HG02870 (cell line): ENCODE data around the gene RPP38.

ENCODE experiments used
- ATAC-seq: cut with Tn5 transposase; IDR thresholded peaks from one replicate; pipeline ENCODE4 v1.9.1; 2021; ENCODE audit warnings: mild to moderate bottlenecking, moderate library complexity; ENCODE audit not compliant: unreplicated experiment

The RPP38 gene, protein sequence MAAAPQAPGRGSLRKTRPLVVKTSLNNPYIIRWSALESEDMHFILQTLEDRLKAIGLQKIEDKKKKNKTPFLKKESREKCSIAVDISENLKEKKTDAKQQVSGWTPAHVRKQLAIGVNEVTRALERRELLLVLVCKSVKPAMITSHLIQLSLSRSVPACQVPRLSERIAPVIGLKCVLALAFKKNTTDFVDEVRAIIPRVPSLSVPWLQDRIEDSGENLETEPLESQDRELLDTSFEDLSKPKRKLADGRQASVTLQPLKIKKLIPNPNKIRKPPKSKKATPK

DNA sequence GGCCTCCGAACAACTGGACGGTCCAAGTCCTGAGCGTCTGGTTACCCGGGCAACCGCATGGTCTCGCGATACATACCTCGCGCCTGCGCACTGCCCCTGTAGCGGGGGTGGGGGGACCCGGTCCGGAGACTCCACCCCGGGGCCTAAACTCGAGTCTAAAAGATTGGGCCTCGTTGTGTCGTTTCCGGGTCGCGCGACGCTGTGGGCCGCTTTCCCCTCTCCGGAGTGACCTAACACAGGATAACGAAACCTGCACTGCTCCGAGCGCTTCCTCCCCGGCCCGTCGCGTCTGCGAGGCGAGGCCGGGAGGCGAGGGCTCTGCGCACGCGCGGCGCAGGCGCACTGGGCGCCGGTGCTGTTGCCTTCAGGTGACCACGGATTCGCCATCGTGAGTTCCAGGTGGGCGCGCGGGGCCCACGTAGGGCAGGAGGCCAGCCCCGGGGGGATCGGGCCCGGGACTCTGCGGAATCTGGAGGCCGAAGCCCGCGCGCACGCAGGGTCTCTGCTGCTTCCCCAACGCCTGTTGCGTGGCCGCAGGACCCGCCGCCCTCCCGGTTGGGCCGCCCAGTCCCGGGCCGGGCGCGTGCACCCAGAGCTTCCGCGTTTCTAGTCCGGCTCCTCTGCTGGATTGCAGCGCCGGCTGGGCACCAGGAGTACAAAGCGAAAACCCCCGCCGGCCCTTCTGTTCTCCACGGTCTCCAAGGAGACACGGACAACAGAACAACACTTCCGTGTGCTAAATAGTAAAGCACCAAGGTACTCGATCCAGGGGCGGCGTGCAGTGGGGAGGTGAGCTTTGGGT lies at the start of gene RPP38:
TSS of gene RPP38 (plus strand) at position 345 of the 802 bp plus-strand sequence. CDS start 5,960 bp downstream, outside the sequence.
- peak; percentile 87 for ATAC-seq

GRCh38 chr10:15049533-15049932 lies 47.6 kb upstream of the RPP38 start:
- ATAC-seq, result no peak

DNA sequence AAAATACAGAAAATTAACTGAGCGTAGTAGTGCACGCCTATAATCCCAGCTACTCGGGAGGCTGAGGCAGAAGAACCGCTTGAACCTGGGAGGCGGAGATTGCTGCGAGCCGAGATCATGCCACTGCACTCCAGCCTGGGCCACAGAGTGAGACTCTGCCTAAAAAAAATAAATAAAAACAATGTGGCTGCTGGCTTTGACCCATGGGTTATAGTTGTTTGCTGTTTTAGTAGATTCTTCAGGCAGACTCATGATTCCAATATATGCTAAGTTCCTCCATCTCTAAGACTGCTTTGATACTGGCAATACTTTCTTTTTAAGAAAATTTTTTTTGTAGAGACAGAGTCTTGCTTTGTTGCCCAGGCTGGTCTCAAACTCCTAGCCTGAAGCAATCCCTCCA lies 45.0 kb upstream of the RPP38 start:
- ATAC-seq, result no peak

DNA sequence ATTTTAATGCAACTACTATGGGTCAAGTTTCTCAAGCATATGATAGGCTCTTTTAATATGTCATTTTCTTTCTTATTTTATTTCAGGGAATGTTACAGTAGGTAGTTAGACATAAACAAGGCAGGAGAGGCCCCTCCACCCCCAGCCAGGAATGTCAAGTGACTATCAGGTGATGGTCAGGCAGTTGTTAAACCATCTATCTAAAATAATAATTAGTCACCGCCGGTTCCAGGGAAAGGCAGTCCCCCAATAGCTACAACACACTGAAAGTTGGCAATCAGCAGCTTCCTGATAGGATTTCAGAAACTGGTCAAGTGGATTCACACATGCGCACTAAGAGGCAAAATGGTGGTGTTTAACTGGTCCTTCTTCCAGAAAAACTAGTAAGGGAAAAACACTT lies 44.1 kb upstream of the RPP38 start:
- ATAC-seq, result no peak

DNA sequence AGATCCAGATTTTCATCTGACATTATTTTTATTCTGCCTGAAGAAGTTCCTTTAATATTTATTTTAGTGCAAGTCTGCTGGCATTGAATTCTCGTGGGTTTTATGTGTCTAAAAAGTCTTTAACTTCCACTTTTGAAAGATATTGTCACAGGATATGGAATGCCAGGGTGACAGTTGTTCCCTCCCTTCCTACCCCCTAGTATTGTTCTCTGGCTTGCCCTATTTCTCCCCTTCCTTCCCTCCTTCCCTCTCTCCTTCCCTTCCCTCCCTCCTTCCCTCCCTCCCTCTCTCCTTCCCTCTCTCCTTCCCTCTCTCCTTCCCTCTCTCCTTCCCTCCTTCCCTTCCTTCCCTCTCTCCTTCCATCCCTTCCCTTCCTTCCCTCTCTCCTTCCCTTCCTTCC lies 38.5 kb upstream of the RPP38 start:
- no peak for ATAC-seq

DNA sequence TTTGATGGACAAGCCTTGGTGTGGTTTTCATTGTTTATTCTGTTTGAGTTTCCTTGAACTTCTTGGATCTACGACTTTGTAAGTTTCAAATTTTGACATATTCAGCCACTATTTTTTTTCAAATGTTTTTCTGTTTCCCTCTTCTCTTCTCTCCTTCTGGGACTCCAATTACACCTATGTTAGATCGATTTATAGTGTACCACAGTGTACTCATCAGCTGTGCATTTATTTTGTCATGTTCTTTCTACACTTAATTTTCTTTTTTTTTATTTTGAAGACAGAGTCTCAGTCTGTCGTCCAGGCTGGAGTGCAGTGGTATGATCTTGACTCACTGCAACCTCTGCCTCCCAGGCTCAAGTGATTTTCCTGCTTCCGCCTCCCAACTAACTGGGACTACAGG lies 37.2 kb upstream of the RPP38 start:
- ATAC-seq, result no peak

- no peak for ATAC-seq
These were observed 36.5 kb upstream of the RPP38 start for GRCh38 chr10:15060638-15061037.

- ATAC-seq, result no peak
These were observed 30.0 kb upstream of the RPP38 start for GRCh38 chr10:15067154-15067553.

GRCh38 chr10:15068802-15069201 lies 28.4 kb upstream of the RPP38 start:
- ATAC-seq, result no peak

DNA sequence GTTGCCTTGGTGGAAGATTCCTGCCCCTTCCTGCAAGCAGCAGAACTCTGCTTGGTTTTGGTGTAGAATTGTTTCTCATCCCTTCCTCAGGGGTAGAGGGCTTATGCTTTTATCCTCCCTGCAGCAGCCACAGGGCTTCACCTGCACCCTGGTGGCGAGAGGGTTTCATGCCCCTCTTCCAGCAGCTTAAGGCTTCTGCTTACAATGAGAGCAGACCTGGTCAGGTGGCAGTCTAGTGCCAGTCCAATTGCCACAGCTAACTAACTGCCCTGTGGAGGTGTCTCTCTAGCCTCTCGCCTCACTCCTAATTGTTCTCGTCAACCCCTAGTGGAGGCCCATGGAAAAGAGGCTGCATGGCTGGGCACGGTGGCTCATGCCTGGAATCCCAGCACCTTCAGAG lies 27.9 kb upstream of the RPP38 start:
- ATAC-seq, result no peak

DNA sequence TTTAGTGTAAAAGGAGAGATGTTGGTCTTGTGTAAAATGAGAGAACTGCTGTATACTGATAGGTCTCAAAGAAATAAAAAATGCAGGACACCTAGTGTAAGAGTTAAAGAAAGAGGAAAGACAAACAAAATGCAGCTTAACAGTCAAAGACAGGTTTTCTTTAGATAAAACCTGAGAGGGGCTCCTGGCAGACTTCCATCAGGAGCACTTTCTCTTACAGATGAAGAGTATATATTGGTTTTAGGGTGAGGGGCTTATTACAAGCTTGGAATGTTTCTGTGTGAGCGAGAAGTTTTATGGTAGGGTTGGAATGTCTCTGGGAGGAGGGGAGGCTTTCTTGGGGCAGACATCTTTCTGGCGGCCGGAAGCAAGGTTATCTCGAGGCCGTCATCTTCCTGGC lies 24.8 kb upstream of the RPP38 start:
- ATAC-seq, result no peak

DNA sequence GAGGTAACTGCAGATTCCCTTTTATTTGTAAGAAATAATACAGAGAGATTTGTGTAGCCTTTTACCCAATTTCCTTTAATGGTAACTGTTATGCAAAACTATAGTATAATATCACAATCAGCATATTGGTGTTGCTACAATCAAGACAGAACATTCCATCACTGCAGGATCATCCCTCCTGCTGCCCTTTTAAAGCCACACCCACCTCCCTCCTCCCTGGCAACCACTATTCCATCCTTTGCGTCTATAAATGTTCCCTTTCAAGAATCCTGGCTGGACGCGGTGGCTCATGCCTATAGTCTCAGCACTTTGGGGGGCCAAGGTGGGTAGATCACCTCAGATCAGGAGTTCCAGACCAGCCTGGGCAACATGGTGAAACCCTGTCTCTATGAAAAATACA lies 21.7 kb upstream of the RPP38 start:
- no peak for ATAC-seq

DNA sequence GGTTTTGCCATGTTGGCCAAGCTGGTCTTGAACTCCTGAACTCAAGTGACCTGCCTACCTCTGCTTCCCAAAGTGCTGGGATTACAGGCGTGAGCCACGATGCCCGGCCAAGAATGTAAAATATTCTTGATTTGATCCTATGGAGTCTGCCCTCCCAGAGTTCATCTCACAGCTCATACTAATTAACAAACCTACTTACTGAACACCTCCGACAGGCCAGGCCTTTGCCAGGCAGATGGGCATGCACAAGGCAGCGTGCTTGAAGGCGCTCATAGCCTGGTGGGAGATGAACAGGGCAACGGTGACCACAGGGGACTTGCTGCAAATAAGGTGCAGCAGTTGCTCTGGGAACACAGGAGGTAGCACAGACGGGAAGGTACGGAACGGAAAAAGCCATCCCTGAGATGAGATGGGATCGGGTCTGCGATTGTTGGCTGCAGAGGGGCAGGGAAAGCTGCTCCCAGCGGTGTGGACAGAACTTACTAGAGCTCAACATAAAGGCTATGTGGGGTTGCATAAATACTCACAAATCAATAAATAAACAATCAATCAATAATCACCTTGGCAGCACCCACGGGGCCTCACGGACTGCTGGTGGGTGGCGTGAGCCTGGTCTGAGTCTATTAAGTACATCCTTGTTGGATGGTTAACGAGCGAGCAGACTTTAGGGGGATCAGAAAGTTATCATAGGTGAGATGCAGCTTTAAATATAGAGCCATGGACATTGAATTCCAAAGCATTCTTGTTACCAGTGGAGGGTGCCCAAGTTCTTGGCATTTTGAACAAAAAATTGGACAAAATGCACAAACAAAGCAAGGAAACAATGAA lies 13.3 kb upstream of the RPP38 start:
- ATAC-seq, result no peak

DNA sequence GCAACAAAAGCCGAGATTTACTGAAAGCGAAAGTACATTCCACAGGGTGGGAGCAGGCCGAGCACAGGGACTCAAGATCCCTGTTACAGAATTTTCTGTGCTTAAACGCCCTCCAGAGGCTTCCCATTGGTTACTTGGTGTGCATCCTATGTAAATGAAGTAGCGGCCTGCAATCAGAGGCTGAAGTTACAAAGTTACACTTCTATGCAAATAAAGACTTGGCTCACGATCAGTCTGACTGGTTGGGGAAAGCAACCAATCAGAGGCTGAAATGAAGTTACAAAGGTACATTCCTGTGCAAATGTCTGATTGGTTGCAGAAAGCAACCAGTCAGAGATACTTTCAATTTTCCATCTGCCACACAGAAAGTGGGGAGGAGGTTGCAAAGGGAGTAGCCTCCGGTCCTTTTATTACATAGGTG lies 12.6 kb upstream of the RPP38 start:
- ATAC-seq, result no peak

DNA sequence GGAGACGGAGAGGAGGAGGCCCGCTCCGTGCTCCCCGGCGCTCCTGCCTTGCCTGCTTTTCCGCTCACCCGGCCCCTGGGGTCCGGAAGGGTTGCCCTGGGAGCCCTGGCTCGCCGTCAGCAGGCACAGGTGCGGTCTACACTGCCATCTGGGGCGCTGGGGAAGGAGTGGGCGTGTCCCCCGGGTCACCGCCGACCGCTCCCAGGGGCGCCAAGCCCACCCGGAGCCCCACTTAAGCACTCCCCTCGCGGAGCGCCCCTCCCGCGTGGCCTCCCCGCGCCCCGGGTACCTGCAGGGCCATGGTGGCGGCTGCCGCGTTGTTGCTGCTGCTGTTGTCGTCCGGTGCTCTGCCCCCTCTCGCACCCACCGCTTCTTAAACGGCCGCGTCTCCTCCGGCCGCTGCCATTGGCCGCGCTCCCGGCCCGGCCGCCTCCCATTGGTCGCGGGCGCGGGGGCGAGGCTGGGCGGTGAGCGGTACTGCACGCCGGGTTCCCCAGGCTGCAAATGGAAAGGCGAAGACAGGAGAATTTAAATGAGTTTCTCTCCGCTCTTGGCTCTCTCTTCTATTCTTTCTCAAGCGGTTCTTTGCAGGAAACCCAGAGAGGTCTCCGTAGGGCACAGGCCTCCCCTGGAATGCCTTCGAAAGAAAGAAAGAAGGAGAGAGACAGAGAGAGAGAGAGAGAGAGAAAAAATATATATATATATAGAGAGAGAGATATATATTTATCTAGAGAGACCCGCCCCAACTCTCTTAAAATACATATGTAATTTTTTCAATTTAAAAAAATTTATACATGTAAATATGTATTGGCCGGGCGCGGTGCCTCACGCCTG lies 8.5 kb upstream of the RPP38 start, which contains the start of gene ACBD7:
TSS of gene ACBD7 (minus strand) at position 349 of the 834 bp plus-strand sequence. CDS start at position 301, 48 bp downstream.
- ATAC-seq, result peak; percentile 97

DNA sequence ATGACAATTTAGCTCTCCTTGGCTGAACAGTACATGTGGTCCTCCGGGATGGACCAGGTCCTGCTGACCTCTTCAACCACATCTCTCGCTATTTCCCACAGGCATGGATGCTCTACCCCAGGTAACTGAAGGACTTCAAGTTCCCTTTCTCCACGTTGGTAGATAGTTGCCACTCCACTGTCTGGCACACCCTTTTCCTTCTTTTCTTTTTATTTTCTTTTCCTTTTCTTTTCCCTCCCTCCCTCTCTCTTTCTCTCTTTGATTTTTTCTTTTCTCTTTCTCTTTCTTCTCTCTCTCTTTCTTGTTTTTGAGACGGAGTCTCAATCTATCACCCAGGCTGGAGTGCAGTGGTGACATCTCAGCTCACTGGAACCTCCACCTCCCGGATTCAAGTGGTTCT lies 5.7 kb upstream of the RPP38 start:
- no peak for ATAC-seq

- ATAC-seq, result no peak
These were observed 4.2 kb upstream of the RPP38 start for GRCh38 chr10:15092855-15093408.

GRCh38 chr10:15096661-15097010 lies 519 bp upstream of the RPP38 start:
- ATAC-seq, result peak; percentile 12

GRCh38 chr10:15099886-15100285 lies 2.7 kb downstream of the RPP38 start:
- ATAC-seq, result no peak

DNA sequence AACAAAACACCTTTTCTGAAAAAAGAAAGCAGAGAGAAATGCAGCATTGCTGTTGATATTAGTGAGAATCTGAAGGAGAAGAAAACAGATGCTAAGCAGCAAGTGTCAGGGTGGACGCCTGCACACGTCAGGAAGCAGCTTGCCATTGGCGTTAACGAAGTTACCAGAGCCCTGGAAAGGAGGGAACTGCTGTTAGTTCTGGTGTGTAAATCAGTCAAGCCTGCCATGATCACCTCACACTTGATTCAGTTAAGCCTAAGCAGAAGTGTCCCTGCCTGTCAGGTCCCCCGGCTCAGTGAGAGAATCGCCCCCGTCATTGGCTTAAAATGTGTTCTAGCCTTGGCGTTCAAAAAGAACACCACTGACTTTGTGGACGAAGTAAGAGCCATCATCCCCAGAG lies 6.4 kb downstream of the RPP38 start:
- ATAC-seq, result no peak
